ENCODE data around the gene GADD45GIP1.

- TF ChIP-seq CTCF (IDR thresholded peaks at IDR 0.05) (no peak), POLR2A (IDR thresholded peaks at IDR 0.05) (no peak)
Measured at GRCh38 chr19:12947702-12948611, 9.1 kb downstream of the GADD45GIP1 start.

All from uterus (tissue), 2 donors.